NCI-H1436 treated with DMSO at 0.1 percent for 48 hours (cell line): ENCODE measurements around the gene ID2.

Experiments
- DNase-seq: peaks from one replicate; lab custom pipeline; 2025; lab: John Stamatoyannopoulos, UW

The ID2 gene

GRCh38 chr2:8648441-8649213, 33.2 kb upstream of the ID2 start:
- DNase-seq: no peak

GRCh38 chr2:8649718-8650117, 32.1 kb upstream of the ID2 start:
- no peak for DNase-seq

GRCh38 chr2:8650256-8650655, 31.6 kb upstream of the ID2 start:
- DNase-seq: no peak

GRCh38 chr2:8652774-8653426, 29.0 kb upstream of the ID2 start:
- no peak for DNase-seq

- DNase-seq: peak; percentile 41
These were observed 28.4 kb upstream of the ID2 start for GRCh38 chr2:8653485-8653884.

- no peak for DNase-seq
These were observed 27.8 kb upstream of the ID2 start for GRCh38 chr2:8654041-8654440.

- no peak for DNase-seq
These were observed 27.4 kb upstream of the ID2 start for GRCh38 chr2:8654483-8654882.

- DNase-seq: no peak
These were observed 25.7 kb upstream of the ID2 start for GRCh38 chr2:8656160-8656641.

GRCh38 chr2:8656811-8657210, 25.0 kb upstream of the ID2 start:
- no peak for DNase-seq

GRCh38 chr2:8657423-8658062, 24.3 kb upstream of the ID2 start:
- no peak for DNase-seq

- DNase-seq: no peak
These were observed 23.6 kb upstream of the ID2 start for GRCh38 chr2:8658064-8658862.

- no peak for DNase-seq
These were observed 22.6 kb upstream of the ID2 start for GRCh38 chr2:8659092-8659734.

- DNase-seq: no peak
These were observed 21.9 kb upstream of the ID2 start for GRCh38 chr2:8659735-8660492.

GRCh38 chr2:8661235-8661634, 20.6 kb upstream of the ID2 start:
- DNase-seq: no peak

GRCh38 chr2:8661736-8662135, 20.1 kb upstream of the ID2 start:
- DNase-seq: no peak

GRCh38 chr2:8662239-8662879, 19.5 kb upstream of the ID2 start:
- no peak for DNase-seq

- DNase-seq: no peak
These were observed 17.9 kb upstream of the ID2 start for GRCh38 chr2:8663997-8664396.

GRCh38 chr2:8666581-8666980, 15.3 kb upstream of the ID2 start:
- DNase-seq: no peak

- DNase-seq: no peak
These were observed 13.9 kb upstream of the ID2 start for GRCh38 chr2:8667896-8668512.
